Ishikawa (cell line): ENCODE measurements around the gene KPNA1.

ENCODE experiments used
- CEBPB ChIP-seq: IDR thresholded peaks from 2 replicates; pipeline ENCODE4 v1.6.1; 2012
- CREB1 ChIP-seq: IDR thresholded peaks from 2 replicates; pipeline ENCODE4 v1.6.1; 2012; ENCODE audit warnings: low read depth
- EGR1 ChIP-seq: IDR thresholded peaks from 2 replicates; pipeline ENCODE4 v1.6.1; 2012
- EP300 ChIP-seq: IDR thresholded peaks from 2 replicates; pipeline ENCODE4 v1.6.1; 2012; ENCODE audit warnings: borderline replicate concordance
- FOXM1 ChIP-seq: IDR thresholded peaks from 2 replicates; pipeline ENCODE4 v1.6.1; 2012; ENCODE audit warnings: low read depth, borderline replicate concordance
- RAD21 ChIP-seq: IDR thresholded peaks from 2 replicates; pipeline ENCODE4 v1.6.1; 2012; ENCODE audit warnings: low read depth
- TAF1 ChIP-seq: IDR thresholded peaks from 2 replicates; pipeline ENCODE4 v1.6.1; 2012; ENCODE audit warnings: low read depth, mild to moderate bottlenecking
- TCF12 ChIP-seq: IDR thresholded peaks from 2 replicates; pipeline ENCODE4 v1.6.1; 2012; ENCODE audit warnings: low read depth
- YY1 ChIP-seq: IDR thresholded peaks from 2 replicates; pipeline ENCODE4 v1.6.1; 2012; ENCODE audit warnings: low read depth
- ZBTB7A ChIP-seq: IDR thresholded peaks from 2 replicates; pipeline ENCODE4 v1.6.1; 2012; ENCODE audit warnings: low read depth
- TF ChIP-seq, protein P1 (sequence below): IDR thresholded peaks from 2 replicates; pipeline ENCODE4 v1.6.1; 2012; ENCODE audit warnings: low read depth, mild to moderate bottlenecking
- TF ChIP-seq, protein P2 (sequence below): IDR thresholded peaks from 2 replicates; pipeline ENCODE4 v1.6.1; 2012
- TF ChIP-seq, protein P3 (sequence below): IDR thresholded peaks from 2 replicates; pipeline ENCODE4 v1.6.1; 2012

DNA sequence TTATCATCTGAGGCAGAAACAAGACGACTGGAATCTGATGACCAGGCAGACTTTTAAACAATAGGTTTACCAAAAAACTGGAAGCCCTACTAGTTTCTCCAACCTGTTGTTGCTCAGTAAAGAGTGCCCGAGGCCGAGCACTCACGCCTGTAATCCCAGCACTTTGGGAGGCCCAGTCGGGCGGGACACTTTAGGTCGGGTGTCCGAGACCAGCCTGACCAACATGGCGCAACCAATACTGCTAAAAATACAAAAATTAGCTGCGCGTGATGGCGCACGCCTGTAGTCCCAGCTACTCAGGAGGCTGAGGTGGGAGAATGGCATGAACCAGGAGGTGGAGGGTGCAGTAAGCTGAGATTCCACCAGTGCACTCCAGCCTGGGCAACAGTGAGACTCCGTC lies 97.8 kb downstream of the KPNA1 start:
- TF ChIP-seq TAF1, result no peak
- TF ChIP-seq EP300, result no peak
- no peak for TF ChIP-seq CEBPB
- no peak for TF ChIP-seq YY1
- TF ChIP-seq ZBTB7A, result no peak
- TF ChIP-seq, protein P1, sequence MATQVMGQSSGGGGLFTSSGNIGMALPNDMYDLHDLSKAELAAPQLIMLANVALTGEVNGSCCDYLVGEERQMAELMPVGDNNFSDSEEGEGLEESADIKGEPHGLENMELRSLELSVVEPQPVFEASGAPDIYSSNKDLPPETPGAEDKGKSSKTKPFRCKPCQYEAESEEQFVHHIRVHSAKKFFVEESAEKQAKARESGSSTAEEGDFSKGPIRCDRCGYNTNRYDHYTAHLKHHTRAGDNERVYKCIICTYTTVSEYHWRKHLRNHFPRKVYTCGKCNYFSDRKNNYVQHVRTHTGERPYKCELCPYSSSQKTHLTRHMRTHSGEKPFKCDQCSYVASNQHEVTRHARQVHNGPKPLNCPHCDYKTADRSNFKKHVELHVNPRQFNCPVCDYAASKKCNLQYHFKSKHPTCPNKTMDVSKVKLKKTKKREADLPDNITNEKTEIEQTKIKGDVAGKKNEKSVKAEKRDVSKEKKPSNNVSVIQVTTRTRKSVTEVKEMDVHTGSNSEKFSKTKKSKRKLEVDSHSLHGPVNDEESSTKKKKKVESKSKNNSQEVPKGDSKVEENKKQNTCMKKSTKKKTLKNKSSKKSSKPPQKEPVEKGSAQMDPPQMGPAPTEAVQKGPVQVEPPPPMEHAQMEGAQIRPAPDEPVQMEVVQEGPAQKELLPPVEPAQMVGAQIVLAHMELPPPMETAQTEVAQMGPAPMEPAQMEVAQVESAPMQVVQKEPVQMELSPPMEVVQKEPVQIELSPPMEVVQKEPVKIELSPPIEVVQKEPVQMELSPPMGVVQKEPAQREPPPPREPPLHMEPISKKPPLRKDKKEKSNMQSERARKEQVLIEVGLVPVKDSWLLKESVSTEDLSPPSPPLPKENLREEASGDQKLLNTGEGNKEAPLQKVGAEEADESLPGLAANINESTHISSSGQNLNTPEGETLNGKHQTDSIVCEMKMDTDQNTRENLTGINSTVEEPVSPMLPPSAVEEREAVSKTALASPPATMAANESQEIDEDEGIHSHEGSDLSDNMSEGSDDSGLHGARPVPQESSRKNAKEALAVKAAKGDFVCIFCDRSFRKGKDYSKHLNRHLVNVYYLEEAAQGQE, result no peak
- TF ChIP-seq CREB1, result no peak
- no peak for TF ChIP-seq FOXM1
- TF ChIP-seq RAD21, result no peak
- TF ChIP-seq TCF12, result no peak
- TF ChIP-seq EGR1, result no peak
- TF ChIP-seq, protein P2, sequence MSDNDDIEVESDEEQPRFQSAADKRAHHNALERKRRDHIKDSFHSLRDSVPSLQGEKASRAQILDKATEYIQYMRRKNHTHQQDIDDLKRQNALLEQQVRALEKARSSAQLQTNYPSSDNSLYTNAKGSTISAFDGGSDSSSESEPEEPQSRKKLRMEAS, result no peak
- TF ChIP-seq, protein P3, sequence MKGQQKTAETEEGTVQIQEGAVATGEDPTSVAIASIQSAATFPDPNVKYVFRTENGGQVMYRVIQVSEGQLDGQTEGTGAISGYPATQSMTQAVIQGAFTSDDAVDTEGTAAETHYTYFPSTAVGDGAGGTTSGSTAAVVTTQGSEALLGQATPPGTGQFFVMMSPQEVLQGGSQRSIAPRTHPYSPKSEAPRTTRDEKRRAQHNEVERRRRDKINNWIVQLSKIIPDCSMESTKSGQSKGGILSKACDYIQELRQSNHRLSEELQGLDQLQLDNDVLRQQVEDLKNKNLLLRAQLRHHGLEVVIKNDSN, result no peak
